ENCODE measurements around the gene PCDHB5.
"Not testable (repeated sequence)": the region's sequence is repeated elsewhere in the genome, so short reads cannot be mapped to it uniquely, and the experiment has no call there.

GRCh38 chr5:141137346-141137745, 2.3 kb downstream of the PCDHB5 start:
- not testable (repeated sequence) for TF ChIP-seq CTCF (conservative IDR thresholded peaks at IDR 0.05; ENCODE audit: low read length); EZH2phosphoT487 (IDR thresholded peaks at IDR 0.05; ENCODE audit: borderline replicate concordance, low read depth, low read length)
